ENCODE data around the gene L3MBTL4.
"Not testable (repeated sequence)": the region's sequence is repeated elsewhere in the genome, so short reads cannot be mapped to it uniquely, and the experiment has no call there.

The L3MBTL4 gene

GRCh38 chr18:6106091-6106685, 308.5 kb downstream of the L3MBTL4 start:
- no peak for DNase-seq (ENCODE audit: low read depth)

DNA sequence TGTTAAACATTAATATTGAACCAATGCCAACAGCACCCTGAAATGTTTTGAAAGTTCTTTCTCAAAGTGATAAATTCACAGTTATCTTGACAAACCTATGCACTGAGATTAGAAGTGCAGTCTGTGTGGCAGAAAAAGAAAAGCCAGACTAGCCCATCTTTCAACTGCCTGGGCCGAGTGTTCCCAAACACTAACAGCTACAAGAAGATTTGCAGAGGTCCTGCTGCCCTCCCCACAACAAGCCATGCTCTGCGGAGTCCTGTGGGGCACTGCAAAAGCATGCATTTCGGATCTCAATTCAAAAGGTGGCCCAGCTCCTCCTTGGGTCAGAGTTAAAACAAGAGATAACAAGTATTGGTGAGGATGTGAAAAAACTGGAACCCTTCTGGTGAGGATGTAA, 311.0 kb downstream of the L3MBTL4 start:
- DNase-seq (ENCODE audit: low read depth) = no peak

DNA sequence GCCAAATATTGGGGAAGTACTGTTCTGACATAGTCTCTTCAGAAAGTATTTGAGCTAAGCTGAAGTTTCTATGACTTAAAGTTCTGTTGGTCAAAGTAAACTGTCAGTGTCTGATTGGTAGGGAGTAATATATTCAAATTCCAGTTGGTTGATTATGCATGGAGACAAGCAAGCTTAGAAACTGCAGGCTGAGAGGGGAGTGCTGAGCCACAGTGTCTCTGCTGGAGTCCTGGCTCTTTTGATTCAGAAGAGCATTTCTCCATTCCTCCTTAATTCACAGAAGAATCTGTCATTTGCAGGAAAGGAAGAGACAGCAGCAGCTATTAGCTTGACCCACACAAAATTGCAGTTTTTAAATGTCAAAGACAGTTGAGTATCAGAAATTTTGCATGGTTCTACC, 318.0 kb downstream of the L3MBTL4 start:
- no peak for DNase-seq (ENCODE audit: low read depth)

DNA sequence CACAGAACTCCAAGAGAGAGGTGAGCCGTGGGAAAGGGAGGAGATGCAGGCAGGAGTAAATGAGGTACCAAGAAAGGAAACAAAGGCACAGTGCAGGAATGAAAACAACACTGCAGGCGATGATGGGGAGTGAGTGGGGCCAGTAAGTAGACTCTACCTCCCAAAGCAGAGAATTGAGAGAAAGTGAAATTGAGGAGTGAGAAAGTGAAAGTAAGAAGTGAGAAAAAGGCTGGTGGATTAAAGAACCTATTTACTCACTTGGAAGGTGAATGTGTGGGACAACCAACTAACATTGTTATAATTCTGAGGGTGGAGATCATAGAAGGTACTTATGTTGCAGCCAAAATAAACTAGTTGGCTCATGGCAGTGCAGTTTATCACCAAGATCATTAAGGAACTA, 326.3 kb downstream of the L3MBTL4 start:
- no peak for DNase-seq (ENCODE audit: low read depth)

DNA sequence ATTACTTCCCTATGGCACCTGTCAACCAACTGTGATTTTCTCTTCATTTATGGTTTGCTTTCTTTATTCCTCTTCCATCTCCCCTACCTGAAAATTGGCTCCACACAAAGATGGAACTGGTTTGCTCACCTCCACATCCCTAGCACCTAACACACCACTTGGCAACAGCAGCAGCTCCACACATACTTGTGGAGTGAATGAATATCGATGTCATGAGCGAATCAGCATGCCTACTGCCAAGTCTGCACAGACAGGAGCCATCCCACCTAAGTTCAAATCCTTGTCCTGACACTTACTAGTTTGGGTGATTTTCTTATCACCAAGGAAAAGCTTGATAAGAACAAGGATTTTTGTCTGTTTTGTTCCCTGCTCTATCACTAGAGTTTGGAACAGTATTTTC, 328.0 kb downstream of the L3MBTL4 start:
- DNase-seq (ENCODE audit: low read depth) = no peak

DNA sequence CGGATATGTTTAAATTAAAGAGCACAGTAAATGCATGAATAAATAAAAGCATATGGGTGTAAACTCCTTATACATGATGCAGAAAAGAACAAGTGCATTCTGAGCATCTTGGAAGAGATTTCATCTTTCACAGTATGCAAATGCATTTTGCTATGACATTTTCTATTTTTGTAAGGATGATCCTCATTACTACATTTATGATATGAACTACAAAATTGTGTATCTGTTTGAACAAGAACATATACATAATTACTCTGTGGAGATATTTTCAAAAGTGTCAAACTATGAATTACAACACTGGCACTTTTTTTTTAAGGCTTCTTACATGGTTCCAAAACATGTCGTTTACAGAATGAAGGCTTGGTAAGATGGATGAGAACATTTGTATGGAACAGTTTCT, 335.3 kb downstream of the L3MBTL4 start:
- DNase-seq (ENCODE audit: low read depth) = no peak

DNA sequence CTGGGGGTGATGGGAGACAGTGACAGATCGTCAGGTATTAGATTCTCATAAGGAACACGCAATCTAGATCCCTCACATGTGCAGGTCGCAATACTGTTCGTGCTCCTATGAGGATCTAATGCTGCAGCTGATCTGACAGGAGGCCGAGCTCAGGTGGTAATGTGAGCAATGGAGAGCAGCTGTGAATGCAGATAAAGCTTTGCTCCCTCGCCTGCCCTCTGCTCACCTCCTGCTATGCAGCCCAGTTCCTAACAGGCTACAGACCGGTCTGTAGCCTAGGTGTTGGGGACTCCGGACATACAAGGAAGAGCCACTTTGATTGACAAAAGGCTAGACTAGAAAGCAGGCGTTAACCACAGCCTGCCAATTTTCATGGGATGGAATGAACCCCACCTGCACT, 335.8 kb downstream of the L3MBTL4 start:
- no peak for DNase-seq (ENCODE audit: low read depth)

DNA sequence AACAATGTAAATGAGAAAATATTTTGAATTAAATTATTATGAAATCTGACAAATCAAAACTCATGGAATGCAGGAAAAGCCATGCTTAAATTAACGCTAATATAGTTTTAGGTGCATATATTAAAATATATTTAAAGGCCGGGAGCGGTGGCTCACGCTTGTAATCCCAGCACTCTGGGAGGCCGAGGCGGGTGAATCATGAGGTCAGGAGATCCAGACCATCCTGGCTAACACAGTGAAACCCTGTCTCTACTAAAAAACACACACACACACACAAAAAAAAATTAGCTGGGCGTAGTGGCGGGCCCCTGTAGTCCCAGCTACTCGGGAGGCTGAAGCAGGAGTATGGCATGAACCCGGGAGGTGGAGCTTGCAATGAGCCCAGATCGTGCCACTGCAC, 342.3 kb downstream of the L3MBTL4 start:
- not testable (repeated sequence) for DNase-seq (ENCODE audit: low read depth)

- DNase-seq (ENCODE audit: low read depth) = no peak
Measured at GRCh38 chr18:6069539-6069938, 345.2 kb downstream of the L3MBTL4 start.

DNA sequence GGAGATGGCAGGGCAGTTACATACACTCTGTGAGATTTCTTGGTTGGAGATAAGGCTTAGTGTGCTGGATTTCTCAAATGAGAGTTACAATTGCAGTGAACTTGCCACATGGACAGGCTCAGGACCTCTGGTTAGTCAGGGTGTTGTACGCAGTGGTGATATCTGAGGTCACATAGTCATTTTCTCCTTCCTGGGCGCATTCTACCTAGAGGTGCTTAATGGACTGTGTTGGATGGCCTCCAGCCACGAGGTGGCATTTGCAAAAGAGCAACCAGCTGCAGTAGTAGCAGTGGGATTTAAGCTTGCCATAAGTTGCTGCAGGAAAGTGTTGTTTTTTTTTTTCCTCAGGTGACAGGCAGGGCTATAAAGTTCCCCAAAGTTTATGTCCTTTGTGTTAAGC, 345.6 kb downstream of the L3MBTL4 start:
- DNase-seq (ENCODE audit: low read depth) = no peak

GRCh38 chr18:6060149-6060548, 354.6 kb downstream of the L3MBTL4 start:
- DNase-seq (ENCODE audit: low read depth) = no peak

DNA sequence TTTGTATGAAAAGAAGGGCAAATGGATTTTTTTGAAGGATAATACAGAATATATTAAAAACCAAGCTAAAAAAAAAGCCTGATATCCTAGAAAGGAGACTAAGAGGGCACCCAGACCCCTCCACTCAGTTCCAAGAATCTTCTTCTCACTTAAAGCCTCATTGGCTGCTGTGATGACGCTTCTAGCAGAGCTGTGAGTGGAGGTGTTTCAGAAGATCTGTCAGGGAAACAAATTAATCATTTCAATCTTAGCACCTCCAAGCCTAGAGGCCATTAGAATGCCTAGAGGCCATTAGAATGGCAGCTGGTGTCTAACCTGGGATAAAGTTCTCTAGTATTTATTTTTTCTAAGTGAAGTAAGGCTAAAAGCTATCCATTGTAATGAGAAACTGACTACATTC, 355.2 kb downstream of the L3MBTL4 start:
- DNase-seq (ENCODE audit: low read depth) = no peak

DNA sequence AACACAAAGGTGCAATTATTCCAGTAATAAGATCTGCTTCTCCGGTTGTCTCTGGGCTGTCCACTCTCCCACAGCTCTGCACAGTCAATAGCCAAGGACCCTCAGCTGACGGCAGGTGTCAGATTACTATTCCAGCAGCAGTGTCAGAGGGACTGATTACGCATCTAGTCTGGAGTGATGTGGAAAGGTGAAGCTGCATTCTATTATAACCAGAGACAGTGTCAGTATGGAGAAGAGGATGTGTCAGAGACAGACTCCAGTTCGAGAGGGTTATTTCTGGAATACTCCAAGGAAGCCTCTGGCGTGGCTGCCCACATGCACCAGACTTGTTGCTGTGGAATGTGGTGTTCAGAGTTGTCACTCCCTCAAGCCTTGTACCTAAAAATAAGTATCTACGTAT, 355.8 kb downstream of the L3MBTL4 start:
- no peak for DNase-seq (ENCODE audit: low read depth)

GRCh38 chr18:6057604-6058003, 357.1 kb downstream of the L3MBTL4 start:
- DNase-seq (ENCODE audit: low read depth) = no peak

DNA sequence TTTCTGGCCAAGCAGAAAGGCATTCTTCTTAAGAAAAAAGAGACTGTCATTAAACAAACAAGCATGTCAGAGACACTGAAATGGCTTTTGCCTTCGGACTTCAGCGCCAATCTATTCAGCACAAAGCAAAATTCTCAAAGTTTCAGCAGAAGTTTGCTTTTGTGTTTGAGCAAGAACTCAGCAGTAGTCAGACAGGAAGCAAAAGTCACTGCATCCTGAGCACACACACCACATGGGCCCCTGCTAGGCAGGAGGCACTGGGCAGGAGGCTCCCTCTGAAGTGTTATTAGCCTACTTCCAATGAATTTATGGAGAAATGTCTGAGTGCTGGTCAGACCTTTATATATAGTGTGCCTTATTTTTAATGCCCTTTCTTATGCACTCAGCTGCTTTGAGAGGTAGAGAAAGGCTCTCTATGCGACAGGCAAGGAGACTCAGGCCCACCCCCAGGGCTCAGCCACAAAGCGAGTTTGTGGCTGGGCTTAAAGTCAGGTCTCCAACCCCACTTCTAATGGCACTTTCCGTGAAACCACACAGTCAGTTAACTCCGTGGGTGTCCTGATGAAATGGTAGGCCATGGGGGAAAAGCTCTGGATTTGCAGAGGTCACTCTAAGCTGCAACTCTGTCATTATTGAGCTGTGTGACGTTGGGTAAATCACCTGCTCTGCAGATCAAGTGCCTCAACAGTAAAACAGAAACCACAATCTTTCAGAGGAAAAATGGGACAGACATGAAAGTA, 358.4 kb downstream of the L3MBTL4 start:
- DNase-seq (ENCODE audit: low read depth) = no peak

DNA sequence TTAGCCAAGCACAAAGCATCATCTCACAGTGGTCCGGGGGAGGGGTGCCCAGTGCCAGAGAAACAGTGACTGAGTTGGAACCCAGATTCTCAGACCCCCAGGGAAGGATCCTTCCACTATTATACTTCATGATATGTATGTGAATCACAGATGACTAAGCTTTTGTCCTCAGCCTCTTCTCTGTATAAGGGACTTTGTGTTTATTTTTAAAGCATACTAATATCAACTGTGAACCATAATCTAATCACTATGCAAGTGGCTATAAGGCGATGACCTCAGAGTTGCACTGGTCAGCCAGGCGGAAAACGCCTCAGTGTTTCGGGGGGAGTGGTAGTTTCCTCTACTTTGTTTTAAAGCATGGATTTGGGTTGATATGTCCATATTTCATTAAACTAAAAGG, 359.0 kb downstream of the L3MBTL4 start:
- no peak for DNase-seq (ENCODE audit: low read depth)

DNA sequence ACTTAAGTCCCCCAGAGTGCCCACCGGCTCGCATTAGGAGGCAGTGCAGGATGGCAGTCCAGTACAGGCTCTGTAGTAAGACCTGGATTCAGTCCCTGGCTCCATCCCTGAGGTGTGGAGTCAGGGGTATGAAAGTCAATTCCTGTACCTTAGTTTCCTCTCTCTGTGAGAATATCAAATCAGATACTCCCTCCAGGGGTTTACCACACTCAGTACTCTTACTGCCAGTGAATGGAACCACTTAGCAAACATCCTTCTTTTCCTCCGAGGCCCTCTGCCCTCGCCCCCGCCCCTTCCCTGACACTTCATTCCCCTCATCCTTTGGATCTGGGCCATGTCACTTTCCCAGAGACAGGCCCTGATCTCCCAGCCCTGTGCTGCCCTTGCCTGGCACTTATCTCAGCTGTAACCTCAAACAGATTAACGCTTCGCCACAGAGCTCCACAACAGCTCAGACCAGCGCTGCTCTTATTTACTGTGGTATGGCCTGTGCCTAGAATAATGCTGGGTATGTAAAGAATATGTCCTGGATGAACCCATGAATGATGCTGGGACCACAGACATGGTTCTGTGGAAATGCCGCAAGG, 360.4 kb downstream of the L3MBTL4 start:
- DNase-seq (ENCODE audit: low read depth) = no peak

DNA sequence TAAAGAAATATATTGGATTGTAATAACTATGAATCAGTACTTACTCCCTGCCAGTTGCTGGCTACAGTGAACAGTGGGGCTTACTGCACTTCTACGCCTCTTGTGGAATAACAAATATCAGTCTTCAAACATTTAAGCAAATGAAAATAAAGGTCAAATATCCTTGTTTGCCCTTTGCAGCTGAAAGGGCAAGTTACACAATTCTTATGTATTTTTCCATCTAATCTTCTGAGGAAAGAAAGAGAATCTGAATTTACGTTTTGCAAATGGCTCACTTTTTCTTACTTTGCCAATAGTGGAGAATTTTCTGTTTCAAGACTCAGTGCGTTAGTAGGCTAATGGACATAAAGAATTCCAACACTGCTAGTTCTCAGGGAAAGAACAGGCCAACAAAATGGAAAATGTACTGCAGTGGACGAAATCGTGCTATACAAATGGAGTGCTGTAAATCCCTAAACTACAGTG, 362.2 kb downstream of the L3MBTL4 start:
- no peak for DNase-seq (ENCODE audit: low read depth)

DNA sequence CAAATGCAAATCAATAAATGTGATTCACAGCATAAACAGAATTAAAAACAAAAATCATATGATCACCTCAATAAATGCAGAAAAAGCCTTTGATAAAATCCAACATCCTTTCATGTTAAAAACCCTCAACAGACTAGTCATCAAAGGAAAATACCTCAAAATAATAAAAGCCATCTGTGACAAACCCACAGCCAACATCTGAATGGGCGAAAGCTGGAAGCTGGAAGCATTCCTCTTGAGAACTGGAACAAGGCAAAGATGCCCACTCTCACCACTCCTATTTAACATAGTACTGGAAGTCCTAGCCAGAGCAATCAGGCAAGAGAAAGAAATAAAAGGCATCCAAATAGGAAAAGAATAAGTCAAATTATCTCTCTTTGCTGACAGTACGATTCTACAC, 367.1 kb downstream of the L3MBTL4 start:
- DNase-seq (ENCODE audit: low read depth) = not testable (repeated sequence)

DNA sequence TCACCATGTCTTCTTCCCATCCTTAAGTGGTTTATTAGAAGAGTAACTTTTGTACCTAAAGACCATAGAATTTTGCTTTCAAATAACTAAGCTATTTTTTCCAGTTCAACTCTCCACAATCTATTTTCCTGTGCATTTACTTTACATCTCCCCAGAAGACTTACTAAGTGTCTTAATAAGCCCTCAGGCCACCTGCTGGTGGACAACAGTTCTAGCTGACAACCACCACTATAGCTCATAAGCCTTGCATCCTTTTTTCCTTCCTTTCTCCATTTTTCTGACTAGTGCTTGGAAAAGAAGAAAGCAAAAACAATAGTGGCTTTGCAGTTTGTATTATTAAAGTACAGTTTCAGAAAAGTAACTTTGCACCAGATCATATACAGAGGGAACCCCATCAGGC, 369.9 kb downstream of the L3MBTL4 start:
- no peak for DNase-seq (ENCODE audit: low read depth)

DNA sequence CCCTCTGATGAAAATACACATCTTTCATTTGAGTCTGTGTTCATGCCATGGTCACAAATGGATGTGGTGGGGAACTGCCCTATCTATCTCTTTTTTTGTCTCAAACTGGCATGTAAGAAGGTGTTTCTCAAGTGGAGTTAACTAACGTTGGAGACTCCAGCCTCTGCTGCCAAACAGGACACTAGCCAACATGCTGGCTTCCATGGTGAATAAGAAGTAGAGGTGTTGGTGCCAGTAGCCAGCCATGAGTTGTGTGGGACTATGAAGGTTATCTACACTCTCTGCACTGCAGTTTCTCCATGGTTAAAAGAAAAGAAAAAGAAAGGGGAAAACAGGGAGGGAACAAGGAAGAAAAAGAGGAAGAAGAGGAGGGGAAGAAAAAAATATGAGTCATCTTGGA, 370.4 kb downstream of the L3MBTL4 start:
- no peak for DNase-seq (ENCODE audit: low read depth)

GRCh38 chr18:6039055-6039454, 375.7 kb downstream of the L3MBTL4 start:
- DNase-seq (ENCODE audit: low read depth) = no peak

GRCh38 chr18:6031442-6031841, 383.3 kb downstream of the L3MBTL4 start:
- no peak for DNase-seq (ENCODE audit: low read depth)

DNA sequence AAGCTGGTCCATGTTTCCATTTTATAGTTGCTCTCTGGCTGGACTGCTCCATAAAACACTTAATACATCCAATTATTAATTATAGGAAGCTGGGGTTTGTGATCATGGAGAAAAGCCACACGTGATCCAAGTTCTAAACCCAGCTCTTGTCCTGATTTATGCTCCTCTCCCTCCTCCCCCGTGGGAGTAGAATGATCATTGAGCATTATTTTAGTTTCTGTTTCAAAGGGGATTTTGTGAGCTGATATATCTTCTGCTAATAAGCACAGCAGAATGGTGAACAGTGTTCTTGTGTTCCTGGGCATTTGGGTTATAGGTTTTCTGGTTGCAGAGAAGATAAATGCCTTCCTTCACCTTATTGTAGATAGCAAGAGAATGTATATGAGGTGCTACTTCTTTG, 383.7 kb downstream of the L3MBTL4 start:
- no peak for DNase-seq (ENCODE audit: low read depth)

All from CMK (cell line).